RWPE1 (cell line): ENCODE results near the gene EIPR1.
"Not testable (repeated sequence)": the region's sequence is repeated elsewhere in the genome, so short reads cannot be mapped to it uniquely, and the experiment has no call there.

ENCODE experiments used
- CTCF ChIA-PET: fragments of 350-600 bp; sonication (Branson Sonifier 250); formaldehyde crosslinking; extraction: SDS; loops from one replicate; lab custom pipeline; 2021; lab: Yijun Ruan, JAX
- POLR2A ChIA-PET: fragments of 400-600 bp; formaldehyde crosslinking; extraction: SDS; loops from one replicate; lab custom pipeline; 2020; ENCODE audit warnings: antibody characterized with exemption; ENCODE audit not compliant: low non-redundant PET; lab: Yijun Ruan, JAX
- DNase-seq: peaks from one replicate; pipeline ENCODE4 v3.0.0; 2012; ENCODE audit warnings: low spot score
- H3K27ac ChIP-seq: fragments of 450-650 bp; 2 replicates; pipeline ENCODE4 v1.5.1; 2017
- TF ChIP-seq, protein P1 (sequence below): fragments of 450-650 bp; conservative IDR thresholded peaks from 2 replicates; pipeline ENCODE4 v1.5.1; 2017; ENCODE audit warnings: low read depth, mild to moderate bottlenecking

Gene EIPR1

DNA sequence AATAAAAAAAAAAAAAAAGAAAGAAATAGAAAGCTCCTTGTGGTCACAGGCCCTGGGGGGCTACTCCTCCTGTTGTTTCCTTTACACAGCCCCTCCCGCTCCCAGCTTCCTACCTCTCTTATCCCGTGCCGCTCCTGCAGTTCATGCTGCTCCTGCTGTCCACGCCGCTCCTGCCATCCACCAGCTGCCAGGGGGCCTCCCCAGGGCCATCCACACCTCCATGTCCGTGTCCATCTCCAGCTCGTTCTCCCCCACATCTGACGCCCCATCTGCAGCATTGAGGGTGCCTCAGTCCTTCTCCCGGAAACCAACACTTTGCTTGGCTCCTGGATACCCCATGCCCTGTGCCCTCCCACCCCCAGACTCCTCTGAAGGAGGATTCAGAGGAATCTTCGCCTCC is 191.7 kb downstream of the EIPR1 start:
- H3K27ac ChIP-seq, result no peak overlapping the region
- ChIA-PET CTCF (no interaction called here), POLR2A (no interaction called here)
- no peak for DNase-seq
- TF ChIP-seq, protein P1, sequence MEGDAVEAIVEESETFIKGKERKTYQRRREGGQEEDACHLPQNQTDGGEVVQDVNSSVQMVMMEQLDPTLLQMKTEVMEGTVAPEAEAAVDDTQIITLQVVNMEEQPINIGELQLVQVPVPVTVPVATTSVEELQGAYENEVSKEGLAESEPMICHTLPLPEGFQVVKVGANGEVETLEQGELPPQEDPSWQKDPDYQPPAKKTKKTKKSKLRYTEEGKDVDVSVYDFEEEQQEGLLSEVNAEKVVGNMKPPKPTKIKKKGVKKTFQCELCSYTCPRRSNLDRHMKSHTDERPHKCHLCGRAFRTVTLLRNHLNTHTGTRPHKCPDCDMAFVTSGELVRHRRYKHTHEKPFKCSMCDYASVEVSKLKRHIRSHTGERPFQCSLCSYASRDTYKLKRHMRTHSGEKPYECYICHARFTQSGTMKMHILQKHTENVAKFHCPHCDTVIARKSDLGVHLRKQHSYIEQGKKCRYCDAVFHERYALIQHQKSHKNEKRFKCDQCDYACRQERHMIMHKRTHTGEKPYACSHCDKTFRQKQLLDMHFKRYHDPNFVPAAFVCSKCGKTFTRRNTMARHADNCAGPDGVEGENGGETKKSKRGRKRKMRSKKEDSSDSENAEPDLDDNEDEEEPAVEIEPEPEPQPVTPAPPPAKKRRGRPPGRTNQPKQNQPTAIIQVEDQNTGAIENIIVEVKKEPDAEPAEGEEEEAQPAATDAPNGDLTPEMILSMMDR, result no peak

DNA sequence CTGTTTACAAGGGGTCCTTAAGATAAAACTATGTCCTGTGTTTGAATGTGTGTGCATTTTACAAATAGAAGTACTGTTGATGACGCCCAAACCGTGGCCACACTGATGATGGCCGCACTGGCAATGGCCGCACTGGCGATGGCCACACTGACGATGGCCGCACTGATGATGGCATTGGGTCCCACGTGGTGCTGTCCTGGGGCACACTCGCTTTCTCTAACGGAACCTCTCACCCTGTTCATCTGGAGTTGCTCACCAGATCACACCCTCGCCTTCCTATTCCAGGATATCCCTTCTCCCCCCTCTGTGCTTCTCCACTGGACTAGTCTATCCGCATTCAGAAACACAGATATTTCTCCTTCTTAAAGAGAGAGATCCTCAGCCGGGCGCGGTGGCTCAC is 192.4 kb downstream of the EIPR1 start:
- ChIA-PET POLR2A (no interaction called here), CTCF (no interaction called here)
- DNase-seq, result no peak
- TF ChIP-seq, protein P1, result no peak
- no peak overlapping the region for H3K27ac ChIP-seq

DNA sequence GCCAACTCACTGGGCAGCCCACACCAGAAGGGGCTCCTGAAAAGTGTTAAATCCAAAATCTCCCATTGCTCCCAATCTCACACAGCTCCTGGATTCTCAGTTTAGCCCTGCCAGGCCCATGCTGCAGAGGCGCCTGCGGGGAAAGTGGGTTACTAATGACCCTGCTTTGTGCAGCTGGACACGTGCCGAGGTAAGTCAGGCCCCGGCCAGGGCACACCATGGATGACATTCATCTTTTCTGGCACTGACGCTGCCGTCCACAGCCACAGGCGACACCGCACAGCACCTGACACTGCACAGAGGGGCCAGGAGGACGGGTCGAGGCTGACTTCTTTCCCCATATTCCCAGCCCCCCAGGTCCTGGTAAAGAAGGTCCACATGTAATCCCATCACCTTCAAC is 193.5 kb downstream of the EIPR1 start:
- ChIA-PET CTCF (no interaction called here), POLR2A (no interaction called here)
- no peak overlapping the region for H3K27ac ChIP-seq
- TF ChIP-seq, protein P1, result no peak
- no peak for DNase-seq

DNA sequence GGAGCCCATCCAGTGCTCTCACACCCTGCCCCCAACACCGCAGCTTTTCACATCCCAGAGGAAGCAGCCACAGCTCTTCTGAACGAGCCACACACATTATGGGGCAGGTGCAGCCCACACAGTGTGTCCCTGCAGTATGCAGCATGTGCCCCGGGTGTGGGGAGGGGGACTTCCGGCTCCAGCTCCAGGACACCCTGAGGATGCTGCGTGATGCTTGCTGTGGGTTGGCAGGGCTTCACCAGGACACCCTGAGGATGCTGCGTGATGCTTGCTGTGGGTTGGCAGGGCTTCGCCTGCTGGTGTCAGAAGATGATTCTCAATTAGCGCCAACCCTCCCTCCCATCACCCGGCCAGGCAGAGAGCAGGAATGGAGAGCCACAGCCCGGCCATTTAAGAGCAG is 193.9 kb downstream of the EIPR1 start:
- TF ChIP-seq, protein P1, result no peak
- CTCF ChIA-PET, result no interaction called here
- POLR2A ChIA-PET, result no interaction called here
- no peak for DNase-seq
- H3K27ac ChIP-seq, result no peak overlapping the region

DNA sequence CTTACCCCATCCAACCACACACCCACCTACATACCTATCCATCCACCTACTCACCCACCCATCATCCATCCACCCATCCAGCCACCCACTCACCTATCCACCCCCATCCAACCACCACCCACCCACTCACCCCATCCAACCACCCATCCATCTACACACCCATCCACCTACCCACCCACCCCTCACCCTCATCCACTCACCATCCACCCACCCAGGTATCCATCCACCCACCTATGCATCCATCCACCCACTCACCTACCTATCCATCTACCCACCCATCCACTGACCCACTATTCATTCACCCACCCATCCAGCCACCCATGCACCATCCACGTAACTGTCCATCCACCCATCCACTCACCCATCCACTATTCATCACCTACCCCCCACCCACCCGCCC is 194.8 kb downstream of the EIPR1 start:
- POLR2A ChIA-PET, result no interaction called here
- no peak for DNase-seq
- CTCF ChIA-PET, result no interaction called here
- H3K27ac ChIP-seq, result no peak overlapping the region
- TF ChIP-seq, protein P1, result no peak

DNA sequence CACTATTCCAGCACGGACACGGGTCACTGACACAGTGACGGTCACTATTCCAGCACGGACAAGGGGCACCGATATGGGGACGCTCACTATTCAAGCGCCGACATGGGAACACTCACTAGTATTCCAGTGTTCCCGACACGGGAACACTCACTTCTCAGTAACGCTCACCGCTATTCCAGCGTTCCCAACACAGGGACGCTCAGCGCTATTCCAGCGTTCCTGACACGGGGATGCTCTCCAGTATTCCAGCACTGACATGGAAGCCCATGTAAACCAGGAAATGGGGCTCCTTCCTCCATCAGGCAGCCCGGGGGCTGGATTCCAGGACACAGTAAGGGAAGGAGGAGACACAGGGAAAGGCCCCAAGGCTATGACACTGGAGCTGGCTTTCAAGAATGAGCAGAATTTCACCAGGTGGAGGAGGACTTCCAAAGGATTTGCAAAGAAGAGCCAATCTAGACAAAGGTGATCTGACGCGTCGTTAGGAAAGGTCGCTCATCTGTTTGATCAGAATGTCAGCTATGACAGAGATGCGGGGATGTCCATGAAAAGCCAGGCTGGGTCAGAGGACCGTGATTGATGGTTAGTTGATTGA is 196.1 kb downstream of the EIPR1 start:
- no peak for DNase-seq
- no peak overlapping the region for H3K27ac ChIP-seq
- ChIA-PET POLR2A (no interaction called here), CTCF (no interaction called here)
- TF ChIP-seq, protein P1, result no peak

DNA sequence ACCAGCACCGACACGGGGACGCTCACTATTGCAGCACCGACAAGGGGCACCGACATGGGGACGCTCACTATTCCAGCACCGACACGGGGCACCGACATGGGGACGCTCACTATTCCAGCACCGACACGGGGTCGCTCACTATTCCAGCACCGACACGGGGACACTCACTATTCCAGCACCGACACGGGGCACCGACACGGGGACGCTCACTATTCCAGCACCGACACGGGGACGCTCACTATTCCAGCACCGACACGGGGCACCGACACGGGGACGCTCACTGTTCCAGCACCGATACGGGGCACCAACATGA is 196.8 kb downstream of the EIPR1 start:
- DNase-seq, CTCF ChIA-PET, H3K27ac ChIP-seq, POLR2A ChIA-PET: not testable (repeated sequence)
